T-helper 22 cell (primary cell): ENCODE data around the gene NDUFAF2.

Source experiments
- DNase-seq: peaks from one replicate; pipeline ENCODE4 v3.0.0-alpha.2; 2020; ENCODE audit warnings: low read depth

Gene NDUFAF2

GRCh38 chr5:61123145-61123544 lies 178.1 kb downstream of the NDUFAF2 start:
- DNase-seq: no peak

- DNase-seq: no peak
These were observed 185.3 kb downstream of the NDUFAF2 start for GRCh38 chr5:61130289-61130688.

GRCh38 chr5:61132559-61132958 lies 187.6 kb downstream of the NDUFAF2 start:
- DNase-seq: no peak

- DNase-seq: no peak
These were observed 192.8 kb downstream of the NDUFAF2 start for GRCh38 chr5:61137835-61138234.

- DNase-seq: no peak
These were observed 194.3 kb downstream of the NDUFAF2 start for GRCh38 chr5:61139094-61139873.

- no peak for DNase-seq
These were observed 194.9 kb downstream of the NDUFAF2 start for GRCh38 chr5:61139931-61140330.

- DNase-seq: no peak
These were observed 196.8 kb downstream of the NDUFAF2 start for GRCh38 chr5:61141801-61142200.

- no peak for DNase-seq
These were observed 197.4 kb downstream of the NDUFAF2 start for GRCh38 chr5:61142391-61142790.

GRCh38 chr5:61142811-61143210 lies 197.8 kb downstream of the NDUFAF2 start:
- no peak for DNase-seq

GRCh38 chr5:61148515-61148914 lies 203.5 kb downstream of the NDUFAF2 start:
- no peak for DNase-seq

GRCh38 chr5:61151893-61152292 lies 206.9 kb downstream of the NDUFAF2 start:
- DNase-seq: no peak

- DNase-seq: no peak
These were observed 214.1 kb downstream of the NDUFAF2 start for GRCh38 chr5:61159070-61159469.

GRCh38 chr5:61159836-61160235 lies 214.8 kb downstream of the NDUFAF2 start:
- DNase-seq: no peak

GRCh38 chr5:61160497-61160896 lies 215.5 kb downstream of the NDUFAF2 start:
- no peak for DNase-seq

GRCh38 chr5:61162010-61162831 lies 217.2 kb downstream of the NDUFAF2 start, which contains the start of gene SMIM15:
TSS of gene SMIM15 (minus strand) at chr5:61162468. CDS start at chr5:61160171, 2,297 bp downstream.
- peak; percentile 55 for DNase-seq

- no peak for DNase-seq
These were observed 218.0 kb downstream of the NDUFAF2 start for GRCh38 chr5:61162832-61163567.

- no peak for DNase-seq
These were observed 218.9 kb downstream of the NDUFAF2 start for GRCh38 chr5:61163905-61164304.

GRCh38 chr5:61167382-61167781 lies 222.4 kb downstream of the NDUFAF2 start:
- no peak for DNase-seq

- no peak for DNase-seq
These were observed 223.9 kb downstream of the NDUFAF2 start for GRCh38 chr5:61168951-61169350.

GRCh38 chr5:61171479-61171878 lies 226.5 kb downstream of the NDUFAF2 start:
- no peak for DNase-seq

GRCh38 chr5:61176631-61177030 lies 231.6 kb downstream of the NDUFAF2 start:
- no peak for DNase-seq

GRCh38 chr5:61177070-61177469 lies 232.1 kb downstream of the NDUFAF2 start:
- no peak for DNase-seq
